Midbrain (tissue), 1 donor: ENCODE results near the gene BAX.
"Not testable (repeated sequence)": the region's sequence is repeated elsewhere in the genome, so short reads cannot be mapped to it uniquely, and the experiment has no call there.

Source experiments
- DNase-seq: peaks from one replicate; lab custom pipeline; 2025; lab: John Stamatoyannopoulos, UW

Gene BAX

DNA sequence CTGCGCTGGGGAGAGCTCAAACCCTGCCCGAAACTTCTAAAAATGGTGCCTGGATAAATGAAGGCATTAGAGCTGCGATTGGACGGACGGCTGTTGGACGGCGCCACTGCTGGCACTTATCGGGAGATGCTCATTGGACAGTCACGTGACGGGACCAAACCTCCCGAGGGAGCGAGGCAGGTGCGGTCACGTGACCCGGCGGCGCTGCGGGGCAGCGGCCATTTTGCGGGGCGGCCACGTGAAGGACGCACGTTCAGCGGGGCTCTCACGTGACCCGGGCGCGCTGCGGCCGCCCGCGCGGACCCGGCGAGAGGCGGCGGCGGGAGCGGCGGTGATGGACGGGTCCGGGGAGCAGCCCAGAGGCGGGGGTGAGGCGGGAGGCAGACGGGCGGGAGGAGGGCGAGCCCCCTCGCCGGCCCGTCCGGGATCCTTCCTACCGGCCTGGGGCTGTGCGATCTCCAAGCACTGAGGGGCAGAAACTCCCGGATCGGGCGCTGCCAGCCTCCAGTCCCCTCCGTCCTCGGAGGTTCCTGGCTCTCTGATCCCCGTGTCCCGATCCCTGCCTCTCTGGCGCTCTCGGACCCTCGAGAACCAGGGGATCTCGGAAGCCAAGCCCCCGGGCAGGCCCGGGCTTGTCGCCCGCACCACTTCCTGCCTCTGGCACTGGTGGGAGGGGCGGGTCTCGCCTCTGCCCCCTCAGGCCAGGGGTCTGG is at the start of gene BAX:
Gene BAX, plus strand, starts transcription at position 281 of the 713 bp plus-strand sequence. Its CDS starts 54 bp downstream, at position 335.
- DNase-seq: peak; percentile 90

DNA sequence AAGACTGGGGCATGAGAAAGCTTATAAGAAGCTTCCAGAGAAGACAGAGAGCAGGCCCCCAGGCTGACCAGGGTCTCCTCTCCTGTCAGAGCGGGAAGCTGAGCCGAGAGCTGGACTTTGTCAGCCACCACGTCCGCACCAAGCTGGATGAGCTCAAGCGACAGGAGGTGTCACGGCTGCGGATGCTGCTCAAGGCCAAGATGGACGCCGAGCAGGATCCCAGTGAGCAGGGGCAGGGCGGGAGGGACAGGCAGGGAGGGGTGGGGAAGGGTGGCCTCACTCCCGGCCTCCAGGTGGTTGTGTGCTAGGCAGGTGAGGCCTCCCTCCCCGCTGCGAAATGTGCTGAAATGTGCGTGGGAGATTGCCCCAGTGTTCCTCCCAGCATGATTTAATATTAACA is 49.0 kb upstream of the BAX start:
- DNase-seq: no peak

DNA sequence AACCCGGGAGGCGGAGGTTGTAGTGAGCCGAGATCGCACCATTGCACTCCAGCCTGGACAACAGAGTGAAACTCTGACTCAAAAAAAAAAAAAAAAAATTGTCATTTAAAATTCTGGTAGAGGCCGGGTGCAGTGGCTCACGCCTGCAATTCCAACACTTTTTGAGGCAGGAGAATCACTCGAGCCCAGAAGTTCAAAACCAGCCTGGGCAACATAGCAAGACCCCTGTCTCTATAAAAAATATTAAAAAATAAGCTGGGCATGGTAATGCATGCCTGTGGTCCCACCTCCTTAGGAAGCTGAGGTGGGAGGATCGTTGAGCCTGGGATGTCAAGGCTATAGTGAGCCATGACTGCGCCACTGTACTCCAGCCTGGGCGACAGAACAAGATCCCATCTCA is 48.4 kb upstream of the BAX start:
- no peak for DNase-seq

DNA sequence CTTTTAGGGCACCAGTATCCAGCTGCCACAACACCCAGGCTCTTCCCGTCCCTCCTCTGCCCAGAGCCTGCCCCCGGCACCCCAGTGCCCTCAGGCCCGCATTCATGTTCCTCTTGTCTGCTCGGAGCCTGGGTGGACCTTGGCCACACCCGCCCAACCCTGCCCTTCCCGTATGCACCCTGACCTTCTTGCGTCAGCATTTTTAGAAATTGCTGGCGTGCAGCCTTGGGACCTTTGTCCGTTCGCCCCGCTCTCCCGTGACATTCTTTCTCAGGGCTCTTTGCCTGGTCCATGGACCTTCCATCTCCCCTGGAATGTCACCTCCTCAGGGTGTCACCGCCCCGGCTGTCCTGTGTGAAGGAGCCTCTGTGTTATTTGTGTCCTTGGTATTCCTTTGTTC is 47.0 kb upstream of the BAX start:
- no peak for DNase-seq

DNA sequence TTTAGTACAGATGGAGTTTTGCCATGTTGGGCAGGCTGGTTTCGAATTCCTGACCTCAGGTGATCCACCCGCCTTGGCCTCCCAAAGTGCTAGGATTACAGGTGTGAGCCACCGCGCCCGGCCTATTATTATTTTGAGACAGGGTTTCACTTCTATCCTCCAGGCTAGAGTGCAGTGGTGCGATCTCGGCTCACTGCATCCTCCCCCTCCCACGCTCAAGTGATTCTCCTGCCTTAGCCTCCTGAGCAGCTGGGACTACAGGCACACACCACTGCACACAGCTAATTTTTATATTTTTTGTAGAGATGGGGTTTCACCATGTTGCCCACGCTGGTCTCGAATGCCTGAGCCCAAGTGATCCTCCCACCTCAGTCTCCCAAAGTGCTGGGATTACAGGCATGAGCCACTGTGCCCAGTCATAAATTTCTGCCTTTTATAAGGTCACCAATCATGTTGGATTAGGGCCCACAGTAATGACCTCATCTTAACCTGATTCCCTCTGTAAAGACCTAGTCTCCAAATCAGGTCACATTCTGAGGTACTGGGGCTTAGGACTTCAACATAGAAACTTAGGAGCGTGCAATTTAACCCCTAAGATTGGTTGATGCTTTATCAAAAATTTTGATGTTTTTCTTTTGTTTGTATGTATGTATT is 45.1 kb upstream of the BAX start:
- not testable (repeated sequence) for DNase-seq

DNA sequence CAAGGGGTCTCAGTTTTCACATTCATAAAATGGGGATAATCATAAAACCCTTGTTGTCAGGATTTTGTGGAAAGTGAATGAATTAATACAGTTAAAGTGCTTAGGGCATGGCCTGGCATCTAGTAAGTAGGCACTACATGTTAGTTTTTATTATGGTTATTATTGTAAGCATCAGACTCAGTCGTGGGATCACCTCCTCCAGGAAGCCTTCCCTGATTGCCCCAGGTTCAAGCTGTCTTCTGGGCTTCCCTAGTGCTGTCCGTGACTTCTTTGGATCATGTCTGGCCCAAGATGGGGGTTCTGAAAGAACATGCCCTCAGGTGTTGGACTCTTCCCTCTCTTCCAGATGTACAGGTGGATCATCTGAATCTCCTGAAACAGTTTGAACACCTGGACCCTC is 43.9 kb upstream of the BAX start:
- DNase-seq: no peak

DNA sequence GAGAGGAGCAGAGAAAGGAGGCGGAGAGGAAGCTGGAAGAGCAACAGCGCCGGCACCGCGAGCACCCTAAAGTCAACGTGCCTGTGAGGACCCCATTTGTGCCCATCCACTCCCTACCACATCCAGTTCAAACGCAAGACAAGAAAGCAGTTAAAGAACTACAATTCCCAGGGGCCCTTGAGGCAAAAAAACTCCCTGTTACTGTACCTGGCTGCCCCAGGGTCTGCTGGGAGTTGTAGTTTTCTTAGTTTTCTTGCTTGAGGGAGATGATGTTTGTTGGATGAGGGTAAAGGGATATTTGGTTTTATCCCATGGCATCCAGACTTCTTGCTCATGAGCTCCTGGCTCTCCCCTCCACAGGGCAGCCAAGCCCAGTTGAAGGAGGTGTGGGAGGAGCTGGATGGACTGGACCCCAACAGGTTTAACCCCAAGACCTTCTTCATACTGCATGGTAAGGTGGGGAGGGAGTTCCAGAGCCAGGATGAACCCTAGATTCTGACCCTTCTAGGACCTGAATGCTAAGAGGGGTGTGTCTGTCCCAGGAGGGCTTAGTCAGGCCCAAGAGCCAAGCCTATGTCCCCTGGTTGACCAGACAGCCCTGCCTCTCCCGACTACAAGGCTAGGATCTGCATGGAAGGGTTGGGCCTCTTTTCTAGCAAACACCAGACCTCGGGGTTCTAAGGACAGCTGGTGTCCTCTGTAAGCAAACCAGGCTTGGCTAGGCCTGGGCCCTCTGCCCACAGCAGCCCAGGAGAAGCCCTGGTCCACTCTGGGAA is 41.4 kb upstream of the BAX start:
- no peak for DNase-seq

DNA sequence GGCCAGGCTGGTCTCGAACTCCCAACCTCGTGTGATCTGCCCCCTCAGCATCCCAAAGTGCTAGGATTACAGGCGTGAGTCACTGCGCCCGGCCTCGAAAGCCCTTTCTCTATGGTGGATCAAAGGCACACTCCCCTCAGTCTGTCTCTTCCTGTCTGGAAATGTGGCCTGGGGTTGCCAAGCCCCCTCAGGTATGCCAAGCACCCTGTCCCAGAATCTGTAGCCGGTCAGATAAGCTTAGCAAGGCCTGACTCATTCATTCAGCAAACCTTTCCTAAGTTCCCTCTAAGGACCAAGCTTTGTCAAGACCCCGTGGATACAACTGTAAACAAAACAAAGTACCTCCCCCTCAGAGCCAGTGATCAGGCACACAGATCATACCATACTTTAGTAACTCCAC is 40.5 kb upstream of the BAX start:
- no peak for DNase-seq

DNA sequence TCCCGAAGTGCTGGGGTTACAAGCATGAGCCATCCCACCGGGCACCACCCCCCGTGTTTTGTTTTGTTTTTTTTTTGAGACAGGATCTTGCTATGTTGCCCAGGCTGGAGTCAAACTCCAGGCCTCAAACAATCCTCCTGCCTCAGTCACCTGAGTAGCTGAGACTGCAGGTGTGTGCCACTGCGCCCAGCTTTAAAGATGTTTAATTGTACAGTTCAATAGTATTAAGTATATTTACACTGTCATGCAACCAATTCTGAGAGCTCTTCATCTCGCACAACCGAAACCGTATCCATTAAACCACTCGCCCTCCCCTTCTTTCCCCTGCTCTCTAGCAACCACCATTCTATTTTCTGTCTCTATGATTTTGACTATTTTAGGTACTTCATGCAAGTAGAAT is 38.9 kb upstream of the BAX start:
- no peak for DNase-seq

DNA sequence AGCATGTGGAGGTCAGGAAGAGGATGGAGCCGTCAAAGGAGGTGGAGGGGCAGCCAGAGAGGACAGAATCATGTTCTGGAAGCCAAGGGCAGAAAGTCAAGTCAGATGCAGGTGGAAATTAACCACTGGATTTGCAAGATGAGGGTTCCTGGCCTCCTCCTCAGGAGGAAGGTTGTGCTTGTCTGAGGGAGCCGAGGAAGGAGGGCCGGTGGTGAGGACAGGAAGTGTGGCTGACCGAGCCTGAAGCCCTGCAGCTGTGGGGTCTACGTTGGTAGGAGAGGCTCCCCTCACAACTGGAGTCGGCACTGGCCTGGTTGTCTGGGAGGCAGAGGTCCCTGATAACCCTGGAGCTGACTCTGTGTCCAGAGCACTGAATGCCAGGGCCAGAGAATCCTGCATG is 36.6 kb upstream of the BAX start:
- no peak for DNase-seq

DNA sequence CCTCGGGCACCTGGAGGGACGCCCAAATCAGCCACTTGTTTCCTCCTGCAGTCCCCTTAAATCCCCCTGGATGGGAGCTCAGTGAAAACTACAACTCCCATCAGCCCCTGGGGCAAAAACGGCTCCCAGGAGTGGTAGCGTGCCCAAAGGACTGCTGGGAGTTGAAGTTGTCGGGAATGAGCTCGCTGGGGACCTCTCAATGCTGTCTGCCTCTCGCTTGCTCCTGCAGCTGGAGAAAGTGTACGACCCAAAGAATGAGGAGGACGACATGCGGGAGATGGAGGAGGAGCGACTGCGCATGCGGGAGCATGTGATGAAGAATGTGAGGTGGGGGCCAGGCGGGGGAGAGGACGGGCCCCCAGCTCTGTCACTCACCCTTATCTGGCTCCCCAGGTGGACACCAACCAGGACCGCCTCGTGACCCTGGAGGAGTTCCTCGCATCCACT is 35.9 kb upstream of the BAX start:
- DNase-seq: no peak

DNA sequence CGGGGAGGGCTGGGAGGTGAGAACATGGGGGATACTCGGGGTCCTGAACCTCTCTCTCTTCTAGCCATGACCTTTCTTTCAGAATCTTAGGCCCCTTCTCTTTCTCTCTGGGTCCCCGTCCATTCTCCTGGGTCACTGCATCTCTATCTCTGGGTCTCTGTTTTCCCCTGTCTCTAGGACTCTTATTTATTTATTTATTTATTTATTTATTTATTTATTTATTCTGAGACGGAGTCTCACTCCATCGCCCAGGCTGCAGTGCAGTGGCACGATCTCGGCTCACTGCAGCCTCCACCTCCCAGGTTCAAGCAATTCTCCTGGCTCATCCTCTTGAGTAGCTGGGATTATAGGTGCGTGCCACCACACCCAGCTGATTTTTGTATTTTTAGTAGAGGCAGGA is 35.4 kb upstream of the BAX start:
- not testable (repeated sequence) for DNase-seq

DNA sequence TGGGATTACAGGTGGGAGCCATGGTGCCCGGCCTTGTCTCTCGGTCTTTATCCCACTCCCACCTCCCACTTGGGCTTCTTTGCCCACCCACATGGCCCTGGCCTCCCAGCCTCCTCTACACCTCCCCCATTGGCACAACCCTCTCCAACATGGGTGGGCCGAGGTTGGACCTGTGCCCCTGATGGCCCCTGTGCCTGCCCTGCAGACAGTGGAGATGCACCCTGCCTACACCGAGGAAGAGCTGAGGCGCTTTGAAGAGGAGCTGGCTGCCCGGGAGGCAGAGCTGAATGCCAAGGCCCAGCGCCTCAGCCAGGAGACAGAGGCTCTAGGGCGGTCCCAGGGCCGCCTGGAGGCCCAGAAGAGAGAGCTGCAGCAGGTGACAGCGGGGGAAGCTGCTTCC is 33.7 kb upstream of the BAX start:
- no peak for DNase-seq

DNA sequence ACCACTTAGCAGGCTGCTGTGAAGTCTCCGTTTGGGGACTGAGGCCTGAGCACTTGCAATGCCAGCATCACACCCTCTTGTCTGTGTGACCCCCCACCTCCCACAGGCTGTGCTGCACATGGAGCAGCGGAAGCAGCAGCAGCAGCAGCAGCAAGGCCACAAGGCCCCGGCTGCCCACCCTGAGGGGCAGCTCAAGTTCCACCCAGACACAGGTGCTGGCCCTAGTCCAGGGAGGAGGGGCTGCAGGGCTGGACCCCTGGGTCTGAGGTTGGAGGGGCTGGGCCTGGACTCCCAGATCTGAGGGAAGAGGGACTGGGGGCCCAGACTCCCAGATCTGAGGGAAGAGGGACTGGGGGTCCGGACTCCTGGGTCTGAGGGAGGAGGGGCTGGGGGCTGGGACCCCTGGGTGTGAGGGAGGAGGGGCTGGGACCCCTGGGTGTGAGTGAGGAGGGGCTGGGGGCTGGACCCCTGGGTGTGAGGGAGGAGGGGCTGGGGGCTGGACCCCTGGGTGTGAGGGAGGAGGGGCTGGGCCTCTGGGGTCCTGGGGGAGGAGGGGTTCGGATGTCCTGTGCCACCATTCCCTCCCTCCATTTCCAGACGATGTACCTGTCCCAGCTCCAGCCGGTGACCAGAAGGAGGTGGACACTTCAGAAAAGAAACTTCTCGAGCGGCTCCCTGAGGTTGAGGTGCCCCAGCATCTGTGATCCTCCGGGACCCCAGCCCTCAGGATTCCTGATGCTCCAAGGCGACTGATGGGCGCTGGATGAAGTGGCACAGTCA is 32.8 kb upstream of the BAX start:
- no peak for DNase-seq

DNA sequence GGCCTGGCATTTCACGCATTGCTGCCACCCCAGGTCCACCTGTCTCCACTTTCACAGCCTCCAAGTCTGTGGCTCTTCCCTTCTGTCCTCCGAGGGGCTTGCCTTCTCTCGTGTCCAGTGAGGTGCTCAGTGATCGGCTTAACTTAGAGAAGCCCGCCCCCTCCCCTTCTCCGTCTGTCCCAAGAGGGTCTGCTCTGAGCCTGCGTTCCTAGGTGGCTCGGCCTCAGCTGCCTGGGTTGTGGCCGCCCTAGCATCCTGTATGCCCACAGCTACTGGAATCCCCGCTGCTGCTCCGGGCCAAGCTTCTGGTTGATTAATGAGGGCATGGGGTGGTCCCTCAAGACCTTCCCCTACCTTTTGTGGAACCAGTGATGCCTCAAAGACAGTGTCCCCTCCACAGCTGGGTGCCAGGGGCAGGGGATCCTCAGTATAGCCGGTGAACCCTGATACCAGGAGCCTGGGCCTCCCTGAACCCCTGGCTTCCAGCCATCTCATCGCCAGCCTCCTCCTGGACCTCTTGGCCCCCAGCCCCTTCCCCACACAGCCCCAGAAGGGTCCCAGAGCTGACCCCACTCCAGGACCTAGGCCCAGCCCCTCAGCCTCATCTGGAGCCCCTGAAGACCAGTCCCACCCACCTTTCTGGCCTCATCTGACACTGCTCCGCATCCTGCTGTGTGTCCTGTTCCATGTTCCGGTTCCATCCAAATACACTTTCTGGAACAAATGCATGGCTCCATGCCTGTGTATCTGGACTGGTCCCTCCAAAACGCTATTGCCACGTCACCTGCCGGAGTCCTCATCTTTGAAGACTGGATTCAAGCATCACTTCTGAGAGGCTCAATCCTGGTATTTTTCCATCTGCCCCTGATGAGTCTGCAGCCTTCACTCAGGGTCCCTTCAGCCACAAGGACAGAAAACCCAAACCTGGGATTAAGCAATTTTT is 31.9 kb upstream of the BAX start:
- DNase-seq: no peak

DNA sequence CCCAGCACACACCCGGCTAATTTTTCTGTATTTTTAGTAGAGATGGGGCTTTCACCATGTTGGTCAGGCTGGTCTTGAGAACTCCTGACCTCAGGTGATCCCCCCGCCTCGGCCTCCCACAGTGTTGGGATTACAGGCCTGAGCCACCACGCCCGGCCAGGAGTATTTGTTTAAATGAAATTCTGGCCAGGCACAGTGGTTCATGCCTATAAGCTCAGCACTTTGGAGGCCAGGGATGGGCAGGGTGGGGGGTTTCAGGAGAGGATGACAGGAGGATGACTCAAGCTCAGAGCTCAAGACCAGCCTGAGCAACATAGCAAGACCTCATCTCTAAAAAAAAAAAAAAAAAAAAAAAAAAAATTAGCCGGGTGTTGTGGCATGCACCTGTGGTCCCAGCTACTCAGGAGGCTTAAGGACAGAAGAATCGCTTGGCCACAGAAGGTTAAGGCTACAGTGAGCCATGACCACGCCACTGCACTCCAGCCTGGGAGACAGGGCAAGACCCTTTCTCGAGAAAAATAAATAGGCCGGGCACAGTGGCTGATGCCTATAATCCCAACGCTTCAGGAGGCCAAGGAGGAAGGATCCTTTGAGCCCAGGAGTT is 29.3 kb upstream of the BAX start:
- no peak for DNase-seq

DNA sequence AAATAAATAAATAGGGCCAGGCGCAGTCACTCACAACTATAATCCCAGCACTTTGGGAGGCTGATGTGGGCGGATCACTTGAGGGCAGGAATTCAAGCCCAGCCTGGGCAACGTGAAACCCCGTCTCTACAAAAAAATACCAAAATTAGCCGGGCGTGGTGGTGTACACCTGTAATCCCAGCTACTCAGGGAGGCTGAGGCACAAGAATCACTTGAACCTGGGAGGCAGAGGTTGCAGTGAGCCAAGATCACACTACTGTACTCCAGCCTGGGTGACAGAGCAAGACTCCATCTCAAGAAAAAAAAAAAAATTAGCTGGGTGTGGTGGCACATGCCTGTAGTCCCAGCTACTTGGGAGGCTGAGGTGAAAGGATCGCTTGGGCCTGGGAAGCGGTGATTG is 28.8 kb upstream of the BAX start:
- not testable (repeated sequence) for DNase-seq

DNA sequence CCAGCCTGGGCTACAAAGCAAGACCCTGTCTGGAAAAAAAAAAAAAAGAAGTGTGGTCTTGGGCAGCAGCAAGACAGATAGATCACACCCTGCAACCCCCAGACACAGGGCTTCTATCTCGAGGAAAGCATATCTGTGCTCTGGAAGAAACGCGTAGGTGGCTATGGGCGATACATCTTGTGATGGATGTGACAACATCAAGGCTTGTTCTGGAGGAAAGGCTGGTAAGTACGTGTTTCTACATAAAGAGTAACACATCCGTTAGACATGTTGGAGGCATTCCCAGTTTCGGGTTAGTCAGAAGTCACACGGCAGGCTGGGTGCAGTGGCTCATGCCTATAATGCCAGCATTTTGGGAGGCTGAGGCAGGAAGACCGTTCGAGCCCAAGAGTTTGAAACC is 27.8 kb upstream of the BAX start:
- no peak for DNase-seq

DNA sequence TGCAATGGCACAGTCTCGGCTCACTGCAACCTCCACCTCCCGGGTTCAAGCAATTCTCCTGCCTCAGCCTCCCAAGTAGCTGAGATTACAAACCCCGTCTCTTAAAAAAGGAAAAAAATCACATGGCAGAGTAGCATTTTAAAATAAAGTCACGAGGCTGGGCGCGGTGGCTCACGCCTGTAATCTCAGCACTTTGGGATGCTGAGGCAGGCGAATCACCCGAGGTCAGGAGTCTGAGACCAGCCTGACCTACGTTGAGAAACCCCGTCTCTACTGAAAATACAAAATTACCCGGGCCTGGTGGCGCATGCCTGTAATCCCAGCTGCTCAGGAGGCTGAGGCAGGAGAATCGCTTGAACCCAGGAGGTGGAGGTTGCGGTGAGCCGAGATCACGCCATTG is 27.0 kb upstream of the BAX start:
- DNase-seq: not testable (repeated sequence)

DNA sequence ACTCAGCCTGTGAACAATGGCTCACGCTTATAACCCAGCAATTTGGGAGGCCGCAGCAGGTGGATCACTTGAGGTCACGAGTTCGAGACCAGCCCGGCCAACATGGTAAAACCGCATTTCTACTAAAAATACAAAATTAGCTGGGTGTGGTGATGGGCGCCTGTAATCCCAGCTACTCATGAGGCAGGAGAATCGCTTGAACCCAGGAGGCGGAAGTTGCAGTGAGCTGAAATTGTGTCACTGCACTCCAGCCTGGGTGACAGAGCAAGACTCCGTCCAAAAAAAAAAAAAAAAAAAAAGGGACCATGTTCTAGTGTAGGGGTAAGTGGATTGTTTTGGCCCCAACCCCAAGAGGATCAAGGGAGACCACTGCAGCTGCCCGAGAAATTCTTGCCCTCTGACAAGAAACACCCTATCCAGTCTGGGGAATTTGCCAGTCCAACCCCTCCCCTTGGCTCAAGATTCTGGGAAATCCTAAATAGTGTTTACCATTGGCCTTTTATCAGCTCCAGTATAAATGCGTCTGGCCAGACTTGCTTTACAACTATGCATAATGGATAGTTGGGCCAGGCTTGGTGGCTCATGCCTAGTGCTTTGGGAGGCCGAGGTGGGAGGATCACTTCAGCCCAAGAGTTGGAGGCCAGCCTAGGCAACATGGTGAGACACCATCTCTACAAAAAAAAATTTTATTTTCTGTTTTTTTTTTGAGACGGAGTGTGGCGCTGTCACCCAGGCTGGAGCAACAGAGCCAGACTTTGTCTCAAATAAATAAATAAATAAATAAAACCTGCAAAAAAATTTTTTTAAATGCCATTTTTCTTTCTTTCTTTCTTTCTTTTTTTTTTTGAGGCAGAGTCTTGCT is 26.3 kb upstream of the BAX start:
- no peak for DNase-seq
